GM21447 (cell line): ENCODE results near the gene NEU4.

Experiments used
- ATAC-seq: cut with Tn5 transposase; IDR thresholded peaks from one replicate; pipeline ENCODE4 v1.9.1; 2021; ENCODE audit not compliant: unreplicated experiment

Gene NEU4

GRCh38 chr2:241850544-241851324 lies 41.7 kb downstream of the NEU4 start:
- no peak for ATAC-seq

DNA sequence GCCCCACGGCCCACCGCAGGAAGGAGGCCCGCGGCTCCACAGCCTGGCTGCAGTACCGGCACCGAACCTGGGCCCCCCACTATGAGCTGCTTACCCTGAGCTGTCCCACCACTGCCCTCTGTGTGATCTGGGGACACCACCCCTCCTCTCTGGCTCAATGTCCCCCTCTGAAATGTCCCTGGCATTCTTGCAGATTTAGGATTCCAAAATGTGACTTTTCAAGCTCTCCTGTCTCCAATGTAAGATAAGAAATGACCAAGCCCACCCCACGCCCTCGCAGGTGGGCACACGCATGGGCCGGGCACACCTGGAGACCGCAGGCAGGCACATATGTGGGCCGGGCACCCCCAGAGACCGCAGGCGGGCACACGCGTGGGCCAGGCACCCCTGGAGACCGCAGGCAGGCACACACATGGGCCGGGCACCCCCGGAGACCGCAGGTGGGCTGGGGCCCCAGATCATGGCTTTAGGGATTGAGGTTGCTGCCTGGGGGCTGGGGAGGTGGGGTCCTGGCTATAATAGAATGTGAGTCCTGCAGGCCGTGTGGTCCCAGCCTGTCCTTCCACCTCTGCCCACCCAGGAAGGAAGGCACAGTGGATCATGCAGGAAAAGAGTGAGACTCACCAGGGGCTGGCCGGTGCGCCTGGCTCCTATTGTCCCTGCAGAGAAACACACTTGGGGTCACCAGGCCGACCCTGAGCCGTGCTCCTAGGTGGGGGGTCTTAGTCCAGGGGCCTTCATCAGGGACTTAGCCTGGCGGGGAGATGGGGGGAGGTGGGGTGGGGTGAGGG lies 42.5 kb downstream of the NEU4 start:
- ATAC-seq = no peak

GRCh38 chr2:241852116-241852980 lies 43.4 kb downstream of the NEU4 start:
- ATAC-seq = no peak

- no peak for ATAC-seq
Measured at GRCh38 chr2:241852981-241853631, 44.1 kb downstream of the NEU4 start.

GRCh38 chr2:241853651-241854341 lies 44.8 kb downstream of the NEU4 start:
- no peak for ATAC-seq

- no peak for ATAC-seq
Measured at GRCh38 chr2:241854342-241855244, 45.6 kb downstream of the NEU4 start.

DNA sequence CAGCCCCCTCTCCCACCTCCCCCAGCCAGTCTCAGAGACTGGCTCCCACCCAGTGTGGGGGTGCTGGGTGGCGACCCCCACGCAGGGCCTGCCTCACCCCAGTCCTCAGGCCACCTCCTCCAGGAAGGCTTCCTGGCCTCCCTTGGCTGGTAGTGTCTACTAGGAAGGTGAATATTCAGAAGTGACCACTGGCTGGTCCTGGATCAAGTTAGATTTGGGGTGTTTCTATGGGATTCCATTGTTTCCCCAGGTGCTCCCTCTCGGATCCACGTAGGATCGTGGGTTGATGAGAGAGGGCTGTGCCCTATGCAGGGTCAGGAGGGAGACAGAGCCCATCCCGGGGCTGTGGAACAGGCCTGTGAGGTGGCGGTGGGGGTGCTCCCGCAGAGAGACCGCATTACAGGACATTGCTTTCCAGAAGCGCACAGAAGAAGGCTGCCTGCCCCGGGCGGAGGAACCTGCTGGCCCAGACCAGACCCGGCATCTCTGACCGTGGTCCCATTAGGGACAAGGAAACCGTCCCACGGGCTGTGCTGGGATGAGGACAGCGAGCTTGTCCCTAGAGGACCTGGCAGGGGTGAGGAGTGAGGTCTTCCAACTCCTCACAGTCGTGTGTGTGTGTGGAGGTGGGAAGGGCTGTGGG lies 46.4 kb downstream of the NEU4 start:
- ATAC-seq = no peak

DNA sequence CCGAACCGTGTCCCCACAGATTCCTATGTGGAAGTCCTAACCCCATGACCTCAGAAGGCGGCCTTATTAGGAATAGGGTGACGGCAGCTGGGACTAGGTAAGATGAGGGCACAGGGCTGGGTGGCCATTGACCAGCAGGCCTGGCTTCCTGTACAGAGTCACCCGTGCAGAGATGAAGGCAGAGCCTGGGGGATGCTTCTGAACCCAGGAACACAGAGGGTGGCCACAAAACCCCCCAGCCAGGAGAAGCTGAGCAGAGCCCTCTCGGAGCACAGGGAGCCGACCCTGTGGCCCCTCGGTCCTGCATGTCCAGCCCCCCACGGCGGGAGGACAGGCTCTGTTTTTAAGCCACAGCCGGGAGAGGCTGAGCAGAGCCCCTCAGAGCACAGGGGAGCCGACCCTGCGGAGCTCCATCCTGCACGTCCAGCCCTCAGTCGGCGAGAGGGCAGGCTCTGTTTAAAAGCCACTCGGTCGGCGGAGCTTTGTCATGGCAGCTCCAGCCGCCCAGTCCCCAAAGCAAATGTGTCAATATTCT lies 47.0 kb downstream of the NEU4 start:
- no peak for ATAC-seq

DNA sequence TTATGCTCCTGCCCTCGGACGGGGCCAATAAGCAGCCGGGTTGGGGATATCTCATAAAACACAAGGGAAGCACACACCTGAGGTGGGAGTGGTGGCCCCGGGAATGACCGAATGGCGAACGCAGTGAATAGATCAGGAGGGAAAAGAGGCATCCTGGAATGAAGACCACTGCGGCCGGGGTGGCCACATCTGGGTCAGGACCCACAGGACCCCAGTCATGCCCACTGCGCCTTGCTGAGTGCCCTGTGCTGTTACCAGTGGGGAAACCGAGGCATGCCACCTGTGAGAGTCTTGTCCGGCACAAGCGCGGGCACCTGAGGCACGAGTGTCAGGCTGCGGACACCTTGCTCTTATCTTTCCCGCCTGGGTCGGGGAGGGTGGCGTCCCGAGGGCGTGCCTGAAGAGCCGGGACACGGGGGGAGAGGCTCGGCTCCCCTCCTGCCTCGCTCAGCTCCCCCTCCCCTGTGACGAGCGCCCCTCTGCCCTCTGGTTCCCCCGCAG lies 48.1 kb downstream of the NEU4 start:
- ATAC-seq = no peak

GRCh38 chr2:241857572-241858121 lies 48.7 kb downstream of the NEU4 start:
- ATAC-seq = no peak

DNA sequence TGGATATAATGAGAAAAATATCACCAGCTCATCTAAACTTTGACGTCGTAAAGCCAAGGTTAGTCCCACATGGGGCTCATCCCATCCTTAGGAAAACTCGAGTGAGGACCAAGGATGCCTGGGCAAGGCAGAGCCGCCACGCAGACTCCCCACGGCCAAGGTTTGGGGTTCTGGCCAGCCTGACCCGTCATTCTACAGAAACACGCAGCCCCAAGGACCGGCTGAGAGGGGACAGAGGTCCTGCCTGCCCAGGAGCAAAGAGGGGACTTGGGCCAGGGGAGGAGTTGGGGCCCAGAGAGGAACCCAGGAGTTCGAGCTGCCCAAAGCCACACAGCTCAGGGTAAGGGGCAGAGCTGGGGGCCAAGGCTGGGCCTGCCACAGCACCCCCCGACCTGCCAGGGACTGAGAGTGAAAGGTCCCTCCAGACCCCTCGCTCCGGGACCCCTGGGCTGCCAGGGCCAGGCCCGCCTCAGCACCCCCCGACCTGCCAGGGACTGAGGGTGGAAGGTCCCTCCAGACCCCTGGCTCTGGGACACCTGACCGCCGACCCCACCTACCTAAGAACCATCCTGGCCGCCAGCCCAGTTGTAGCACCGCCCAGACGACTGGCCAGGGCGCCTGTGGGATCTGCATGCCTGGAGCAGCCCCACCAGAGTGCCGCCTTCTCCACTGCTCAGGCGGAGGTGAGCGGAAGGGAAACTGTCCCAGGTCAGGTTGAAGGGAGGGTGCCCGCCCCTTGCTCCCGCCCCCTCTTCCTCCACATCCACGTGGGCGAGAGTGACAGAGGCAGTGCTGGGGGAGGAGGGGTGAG lies 49.4 kb downstream of the NEU4 start, which contains the start of gene PDCD1:
PDCD1 (minus strand) TSS at position 689 of the 811 bp plus-strand sequence; CDS start at position 633, 56 bp downstream.
- ATAC-seq = peak; percentile 33

DNA sequence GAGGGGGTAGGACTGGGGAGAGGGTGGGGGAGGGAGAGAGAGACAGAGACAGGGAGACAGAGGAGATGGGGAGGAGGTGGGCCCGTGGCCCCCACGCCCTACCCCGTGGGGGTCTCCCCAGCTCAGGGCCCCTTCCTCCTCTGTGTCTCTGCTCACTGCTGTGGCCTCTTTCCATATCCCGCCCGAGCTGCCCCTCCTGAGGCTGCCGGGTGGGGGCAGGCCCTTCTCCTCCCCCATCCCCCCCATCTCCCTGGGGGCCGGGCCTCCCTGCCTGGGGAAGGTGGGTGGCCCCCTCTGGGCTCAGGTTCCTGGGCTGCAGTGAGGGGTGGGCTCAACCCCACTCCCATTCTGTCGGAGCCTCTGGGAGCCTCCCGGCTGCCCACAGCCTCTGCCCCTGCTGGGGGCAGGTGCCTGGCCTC lies 50.0 kb downstream of the NEU4 start:
- peak; percentile 2 for ATAC-seq

- ATAC-seq = peak; percentile 48
Measured at GRCh38 chr2:241859436-241860183, 50.6 kb downstream of the NEU4 start.

GRCh38 chr2:241860184-241861078 lies 51.4 kb downstream of the NEU4 start:
- peak; percentile 22 for ATAC-seq

DNA sequence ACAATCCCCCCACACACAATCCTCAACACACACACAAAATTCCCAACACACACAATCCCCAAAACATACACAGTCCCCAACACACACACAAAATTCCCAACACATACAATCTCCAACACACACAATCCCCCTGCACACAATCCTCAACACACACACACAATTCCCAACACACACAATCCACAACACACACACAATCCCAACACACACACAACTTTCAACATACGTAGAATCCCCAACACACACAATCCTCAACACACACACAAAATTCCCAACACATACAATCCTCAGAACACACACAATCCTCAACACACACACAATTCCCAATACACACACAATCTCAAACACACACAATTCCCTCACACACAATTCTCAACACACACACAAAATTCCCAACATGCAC lies 52.3 kb downstream of the NEU4 start:
- ATAC-seq = no peak
